GM21381 (cell line): ENCODE results near the gene MTARC2.
A peak's percentile ranks its signal among the peaks of the same experiment; 100 is the strongest.
"Not testable (repeated sequence)": the region's sequence is repeated elsewhere in the genome, so short reads cannot be mapped to it uniquely, and the experiment has no call there.

Source experiments
- ATAC-seq: cut with Tn5 transposase; IDR thresholded peaks from one replicate; pipeline ENCODE4 v1.9.1; 2021; ENCODE audit warnings: mild to moderate bottlenecking, moderate library complexity; ENCODE audit not compliant: unreplicated experiment

The MTARC2 gene

DNA sequence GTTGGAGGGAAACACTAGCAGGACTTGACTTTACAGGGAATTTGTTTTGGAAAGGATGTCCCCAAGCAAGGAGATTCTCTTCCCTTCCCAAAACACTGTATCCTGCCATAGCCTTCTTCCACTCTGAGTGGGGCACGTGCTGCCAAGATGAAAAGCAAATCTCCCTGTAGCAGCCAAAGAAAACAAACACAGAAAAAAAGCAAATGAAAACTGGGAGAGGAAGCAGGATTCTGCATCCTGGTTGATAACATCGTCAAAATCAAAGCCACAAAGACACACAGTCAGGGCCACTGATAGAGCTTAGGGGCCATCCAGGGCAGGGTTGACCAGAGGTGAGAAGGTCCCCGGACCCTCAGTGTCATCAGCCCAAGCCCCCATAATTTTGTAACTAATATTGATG lies 16.0 kb upstream of the MTARC2 start:
- no peak for ATAC-seq

DNA sequence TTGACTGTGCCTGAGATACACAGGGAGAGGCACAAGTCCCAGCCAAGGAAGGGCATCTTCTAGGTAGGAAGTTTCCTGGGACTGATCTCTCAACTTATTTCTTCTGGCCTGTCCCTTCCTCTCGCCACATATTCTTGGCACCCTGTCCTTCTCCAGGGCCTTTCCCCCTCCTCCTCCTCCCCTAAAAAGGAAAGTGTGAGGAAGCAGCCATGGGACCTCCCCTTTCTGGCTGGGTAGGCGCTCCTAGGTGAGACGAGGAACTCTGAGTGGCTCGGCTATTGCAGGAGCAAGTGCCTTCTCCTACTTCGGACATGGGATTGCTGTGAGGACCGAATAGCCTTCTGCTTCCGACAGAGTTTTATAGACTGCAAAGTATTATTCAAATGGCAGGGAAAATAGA lies 15.5 kb upstream of the MTARC2 start:
- no peak for ATAC-seq

- peak; percentile 85 for ATAC-seq
These were observed 15.0 kb upstream of the MTARC2 start for GRCh38 chr1:220733086-220733601.

DNA sequence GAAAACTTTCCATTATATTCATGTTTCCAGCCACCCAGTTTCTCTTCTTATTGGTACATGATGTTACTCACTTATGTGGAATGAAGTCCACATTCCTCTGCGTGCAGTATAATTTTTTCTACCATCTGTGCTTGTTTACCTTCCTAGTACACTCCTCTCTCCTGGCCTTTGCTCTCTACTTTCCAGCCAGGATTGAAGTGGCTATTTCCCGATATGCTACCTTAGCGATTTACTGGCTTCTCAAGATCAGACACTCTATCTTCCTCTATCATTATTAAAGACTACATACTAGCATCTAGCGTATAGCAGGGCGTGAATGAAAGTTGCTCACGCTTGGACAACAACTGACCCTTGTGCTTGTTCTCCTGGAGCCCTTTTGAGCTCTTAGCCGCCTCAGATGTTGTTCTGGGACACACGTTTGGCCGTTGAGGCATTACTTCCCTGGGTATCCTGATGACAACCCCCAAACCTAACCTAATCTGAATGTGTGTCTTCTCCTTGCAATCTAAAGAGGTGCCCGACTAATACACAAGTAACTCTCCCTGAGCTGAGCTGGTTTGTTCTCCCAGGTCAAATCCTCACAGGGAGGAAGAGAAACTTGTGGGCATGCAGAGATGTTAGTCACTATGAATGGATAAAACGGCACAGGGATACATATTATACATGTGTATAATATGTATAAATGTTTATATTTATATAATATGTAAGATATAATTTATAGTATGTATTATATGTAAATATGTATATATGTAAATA lies 13.4 kb upstream of the MTARC2 start:
- no peak for ATAC-seq

GRCh38 chr1:220736283-220736682 lies 11.8 kb upstream of the MTARC2 start:
- ATAC-seq = not testable (repeated sequence)

DNA sequence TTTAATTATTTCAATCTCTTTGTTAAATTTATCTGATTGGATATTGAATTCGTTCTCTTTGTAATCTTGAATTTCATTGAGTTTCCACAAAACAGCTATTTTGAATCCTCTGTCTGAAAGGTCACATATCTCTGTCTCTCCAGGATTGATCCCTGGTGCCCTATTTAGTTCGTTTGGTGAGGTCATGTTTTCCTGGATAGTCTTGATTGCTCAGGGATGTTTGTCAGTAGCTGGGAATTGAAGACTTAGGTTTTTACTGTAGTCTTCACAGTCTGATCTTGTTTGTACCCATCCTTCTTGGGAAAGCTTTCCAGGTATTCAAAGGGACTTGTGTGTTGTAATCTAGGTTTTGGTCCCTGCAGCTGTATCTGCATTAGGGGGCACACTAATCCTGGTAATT lies 6.8 kb upstream of the MTARC2 start:
- no peak for ATAC-seq

GRCh38 chr1:220741825-220742224 lies 6.3 kb upstream of the MTARC2 start:
- no peak for ATAC-seq

DNA sequence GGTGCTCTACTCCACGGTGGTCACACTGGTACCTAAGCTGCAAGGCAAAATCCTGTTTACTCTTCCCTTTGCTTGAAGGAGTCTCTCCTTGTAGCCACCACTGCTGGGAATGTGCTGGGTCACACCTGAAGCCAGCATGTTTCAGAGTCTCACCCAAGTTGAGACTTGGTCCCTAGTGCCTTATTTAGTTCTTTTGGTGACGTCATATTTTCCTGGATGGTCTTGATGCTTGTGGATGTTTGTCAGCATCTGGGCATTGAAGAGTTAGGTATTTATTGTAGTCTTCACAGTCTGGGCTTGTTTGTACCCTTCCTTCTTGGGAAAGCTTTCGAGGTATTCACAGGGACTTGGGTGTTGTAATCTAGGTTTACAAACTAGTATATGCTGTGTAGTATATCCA lies 5.6 kb upstream of the MTARC2 start:
- no peak for ATAC-seq

- no peak for ATAC-seq
These were observed 1.3 kb upstream of the MTARC2 start for GRCh38 chr1:220746851-220747250.

GRCh38 chr1:220747437-220748088 lies 559 bp upstream of the MTARC2 start:
- no peak for ATAC-seq

- no peak for ATAC-seq
These were observed 814 bp downstream of the MTARC2 start for GRCh38 chr1:220748936-220749335.

DNA sequence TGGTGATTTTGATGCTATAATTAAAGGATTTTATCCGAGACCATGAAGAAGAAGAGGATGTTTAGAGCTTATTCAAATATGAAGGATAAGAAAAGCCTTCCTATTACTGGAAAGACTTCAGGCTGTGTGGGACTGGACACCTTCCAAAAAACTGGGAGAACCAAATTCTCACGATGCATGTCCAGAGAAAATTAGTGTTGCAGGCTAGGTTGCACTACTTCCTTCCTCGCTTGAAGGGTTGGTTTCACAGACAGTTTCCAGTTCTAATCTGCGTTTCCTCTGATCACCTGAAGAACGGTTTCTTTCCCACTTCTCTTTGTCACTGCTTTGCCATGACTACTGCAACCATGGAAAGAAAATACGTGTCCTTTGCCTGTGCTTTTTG lies 2.0 kb downstream of the MTARC2 start:
- ATAC-seq = no peak

DNA sequence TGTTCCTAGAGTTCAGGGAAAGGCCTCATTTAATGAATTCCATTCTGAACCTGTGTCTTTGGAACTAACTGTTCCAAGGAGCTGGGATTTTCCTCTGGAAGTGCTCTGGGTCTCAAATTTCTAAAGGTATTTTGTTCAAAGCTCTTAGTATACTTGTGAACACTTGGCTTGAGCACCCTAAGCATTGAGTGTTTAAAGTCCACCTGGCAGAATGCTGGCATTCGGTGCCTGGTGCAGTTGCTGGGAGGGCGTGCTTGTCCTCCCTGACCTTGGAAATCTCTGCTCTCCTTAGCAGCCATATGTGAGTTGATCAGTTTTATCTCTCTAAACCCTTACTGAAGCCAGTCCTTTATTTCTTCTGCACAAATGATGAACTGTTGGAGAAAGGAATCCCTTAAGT lies 3.0 kb downstream of the MTARC2 start:
- no peak for ATAC-seq

DNA sequence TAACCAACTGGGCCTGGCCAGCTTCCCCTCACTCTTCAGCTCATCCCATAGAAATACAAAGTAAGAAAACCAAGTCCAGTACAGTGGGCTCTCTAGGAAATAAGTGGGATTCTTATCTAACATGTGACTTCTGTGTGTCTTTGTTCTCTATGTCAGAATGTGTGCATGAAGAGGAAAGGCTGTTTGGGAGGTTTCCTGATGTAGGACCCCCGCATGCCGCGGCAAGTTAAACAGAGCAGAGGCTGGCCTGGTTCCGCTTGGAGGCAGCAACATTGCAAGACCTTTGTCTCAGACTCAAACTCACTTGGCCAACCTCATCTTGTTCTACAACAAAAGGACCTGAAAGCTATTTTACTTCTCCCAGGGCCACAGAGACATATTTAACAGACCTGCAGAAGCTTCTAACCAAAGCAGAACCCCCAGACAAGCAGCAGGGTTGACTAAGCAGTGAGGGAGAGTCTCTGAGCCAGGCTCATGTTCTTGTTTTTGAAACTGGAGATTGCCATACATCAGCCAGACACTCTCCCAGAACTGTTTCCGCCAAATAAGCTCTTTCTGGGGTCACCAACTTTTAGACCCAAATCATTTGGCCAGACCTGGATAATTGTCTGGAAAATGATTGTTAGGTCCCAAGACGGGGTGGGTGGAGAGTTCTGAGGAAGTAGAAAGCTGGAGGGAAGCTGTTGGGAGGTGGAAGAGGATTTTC lies 6.2 kb downstream of the MTARC2 start:
- no peak for ATAC-seq

GRCh38 chr1:220754918-220755295 lies 6.8 kb downstream of the MTARC2 start:
- ATAC-seq = no peak

- ATAC-seq = no peak
These were observed 7.2 kb downstream of the MTARC2 start for GRCh38 chr1:220755309-220755708.

DNA sequence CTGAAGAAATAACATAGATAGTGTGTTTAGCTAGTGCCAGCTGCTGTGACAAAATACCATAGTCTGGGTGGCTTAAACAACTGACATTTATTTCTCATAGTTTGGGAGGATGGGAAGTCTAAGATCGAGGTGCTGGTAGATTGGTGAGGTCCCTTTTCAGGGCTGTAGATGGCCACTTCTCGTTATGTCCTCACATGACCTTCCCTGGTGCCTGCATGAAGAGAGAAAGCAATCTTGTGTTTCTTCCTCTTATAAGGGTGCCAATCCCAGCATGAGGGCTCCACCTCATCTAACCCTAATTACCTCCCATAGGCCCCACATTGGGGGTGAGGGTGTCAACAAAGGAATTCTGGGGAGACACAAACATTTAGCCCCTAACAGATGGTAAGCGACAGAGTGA lies 9.3 kb downstream of the MTARC2 start:
- ATAC-seq = no peak

GRCh38 chr1:220759147-220759546 lies 11.0 kb downstream of the MTARC2 start:
- no peak for ATAC-seq

GRCh38 chr1:220761688-220762427 lies 13.7 kb downstream of the MTARC2 start:
- no peak for ATAC-seq

DNA sequence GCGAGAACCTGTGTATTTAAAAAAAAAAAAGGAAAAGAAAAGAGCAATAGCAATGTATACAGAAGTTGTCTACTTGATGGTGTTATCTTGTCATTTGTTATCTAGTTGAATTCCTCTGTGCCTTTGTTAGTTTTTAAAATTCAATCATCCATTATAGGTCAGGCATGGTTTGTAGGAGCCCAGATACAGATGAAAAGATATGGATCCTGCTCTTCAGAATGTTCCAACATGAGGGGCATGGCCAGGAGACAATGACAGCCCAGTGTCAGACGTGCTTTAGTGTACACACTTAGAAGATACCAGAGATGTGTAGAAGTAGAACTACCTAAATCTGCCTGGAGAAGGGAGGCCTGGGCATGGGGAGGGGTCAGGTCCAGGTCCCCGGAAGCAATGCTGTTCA lies 16.6 kb downstream of the MTARC2 start:
- no peak for ATAC-seq
